Measurements from ENCODE around the gene SMTN.
"Not testable (repeated sequence)": the region's sequence is repeated elsewhere in the genome, so short reads cannot be mapped to it uniquely, and the experiment has no call there.

SMTN gene

DNA sequence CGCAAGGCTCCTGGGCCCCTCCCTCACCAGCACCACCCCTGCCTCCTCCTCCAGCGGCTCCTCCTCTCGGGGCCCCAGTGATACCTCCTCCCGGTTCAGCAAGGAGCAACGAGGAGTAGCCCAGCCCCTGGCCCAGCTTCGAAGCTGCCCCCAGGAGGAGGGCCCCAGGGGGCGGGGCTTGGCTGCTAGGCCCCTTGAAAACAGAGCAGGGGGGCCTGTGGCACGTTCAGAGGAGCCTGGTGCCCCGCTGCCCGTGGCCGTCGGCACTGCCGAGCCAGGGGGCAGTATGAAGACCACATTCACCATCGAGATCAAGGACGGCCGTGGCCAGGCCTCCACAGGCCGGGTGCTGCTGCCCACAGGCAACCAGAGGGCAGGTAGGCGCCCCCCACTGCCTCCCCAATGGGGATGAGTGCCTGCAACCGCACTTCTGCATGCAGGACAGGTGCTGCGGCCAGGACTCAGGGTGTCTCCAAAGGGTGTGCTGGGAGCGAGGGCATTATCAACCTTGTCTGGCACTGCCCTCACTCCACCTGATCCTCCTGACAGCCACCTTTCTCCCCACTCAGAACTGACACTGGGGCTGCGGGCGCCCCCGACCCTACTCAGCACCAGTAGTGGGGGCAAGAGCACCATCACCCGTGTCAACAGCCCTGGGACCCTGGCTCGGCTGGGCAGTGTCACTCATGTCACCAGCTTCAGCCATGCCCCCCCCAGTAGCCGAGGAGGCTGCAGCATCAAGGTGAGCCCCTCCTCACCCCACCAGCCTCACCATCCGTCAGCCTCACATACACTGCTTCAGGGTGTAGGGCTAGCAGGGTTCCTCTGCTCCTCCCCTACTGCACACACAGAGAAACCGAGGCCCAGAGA, 10.2 kb downstream of the SMTN start:
- no peak for DNase-seq

DNA sequence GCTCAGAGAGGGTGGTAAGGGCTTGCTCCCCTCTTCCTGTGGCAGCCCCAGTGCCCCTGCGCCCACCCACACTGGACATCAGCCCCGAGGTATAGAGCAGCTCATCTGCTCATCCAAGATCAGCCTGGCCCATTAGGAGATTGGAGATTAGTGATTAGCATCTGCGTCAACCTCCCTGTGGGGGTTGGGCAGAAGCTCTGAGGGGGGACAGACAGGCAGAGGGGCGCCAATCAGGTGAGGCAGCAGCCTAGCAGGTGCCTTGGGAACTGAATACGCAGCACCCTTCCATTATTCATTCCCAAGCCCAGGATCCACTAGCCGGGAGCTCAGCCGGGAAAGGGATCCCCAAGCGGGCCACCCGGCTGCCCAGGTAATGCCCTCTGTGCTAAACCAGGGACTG, 11.0 kb downstream of the SMTN start:
- DNase-seq: no peak

GRCh38 chr22:31093086-31093850, 12.2 kb downstream of the SMTN start:
- DNase-seq: no peak

DNA sequence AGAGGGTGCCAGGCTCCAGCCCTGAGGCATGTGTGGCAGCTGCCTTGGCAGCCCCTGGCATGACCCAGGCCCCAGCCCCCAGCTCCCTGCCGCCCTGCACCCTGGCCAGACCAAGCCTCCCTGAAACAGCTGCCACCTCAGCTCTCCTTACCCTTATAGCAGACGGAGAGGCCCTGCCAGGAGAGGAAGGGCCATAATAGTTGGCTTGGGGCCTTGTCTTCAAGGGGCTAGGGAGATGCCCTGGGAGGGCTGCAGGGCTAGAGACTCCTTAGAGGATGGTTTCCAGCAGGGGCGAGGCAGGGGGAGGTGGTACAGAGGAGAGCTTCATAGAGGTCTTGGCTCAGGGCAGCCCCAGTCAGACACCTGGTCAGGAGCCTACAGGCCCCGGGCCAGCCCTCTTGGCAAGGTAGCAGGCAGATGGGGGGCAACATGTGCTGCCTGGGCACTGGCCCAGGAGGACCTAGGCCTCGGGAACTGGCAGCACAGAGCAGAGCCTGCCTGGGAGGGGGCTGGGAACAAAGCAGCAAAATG, 13.0 kb downstream of the SMTN start:
- no peak for DNase-seq

DNA sequence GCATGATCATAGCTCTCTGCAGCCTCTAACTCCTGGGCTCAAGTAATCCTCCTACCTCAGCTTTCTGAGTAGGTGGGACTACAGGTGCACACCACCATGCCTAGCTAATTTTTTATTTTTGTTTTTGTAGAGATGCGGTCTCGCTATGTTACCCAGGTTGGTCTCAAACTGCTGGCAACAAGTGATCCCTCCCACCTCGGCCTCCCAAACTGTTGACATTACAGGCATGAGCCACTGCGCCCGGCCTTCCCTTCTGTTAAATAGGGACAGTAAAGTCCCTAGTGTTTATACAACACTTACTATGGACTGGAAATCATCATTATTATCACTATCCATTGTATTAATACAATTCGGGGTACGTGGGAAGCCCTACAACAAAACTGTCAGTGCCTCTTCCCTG, 13.6 kb downstream of the SMTN start:
- DNase-seq: no peak

DNA sequence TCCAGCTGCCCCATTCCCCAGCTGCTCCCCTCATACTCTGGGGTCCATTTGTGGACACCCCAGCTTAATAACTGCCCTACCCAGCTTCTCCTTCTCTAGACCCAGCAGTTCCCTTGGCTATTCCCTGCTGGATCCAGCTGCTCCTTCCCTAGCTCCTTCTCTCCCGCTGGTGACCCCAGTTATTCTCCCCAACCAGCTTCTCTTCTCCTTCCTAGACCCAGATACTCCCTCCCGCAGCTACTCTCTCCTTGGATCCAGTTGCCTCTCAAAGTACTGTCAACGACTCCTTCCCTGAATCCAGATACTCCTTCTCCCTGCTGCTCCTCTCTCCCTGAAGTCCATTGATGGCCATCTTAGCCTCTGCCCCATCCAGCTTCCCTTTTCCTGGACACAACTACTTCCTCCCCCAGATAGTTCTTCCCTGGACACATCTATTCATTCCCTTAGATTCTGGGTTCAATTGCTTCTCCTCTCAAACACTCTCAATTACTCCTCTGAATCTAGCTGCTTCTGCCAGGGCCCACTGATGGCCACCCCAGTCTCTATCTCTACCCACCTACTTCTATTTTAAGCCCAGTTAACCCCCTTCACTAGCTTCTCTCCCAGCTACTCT, 14.6 kb downstream of the SMTN start:
- no peak for DNase-seq

- no peak for DNase-seq
Observed at GRCh38 chr22:31096657-31097279, 15.7 kb downstream of the SMTN start.

GRCh38 chr22:31097539-31097938, 16.4 kb downstream of the SMTN start:
- DNase-seq: not testable (repeated sequence)

DNA sequence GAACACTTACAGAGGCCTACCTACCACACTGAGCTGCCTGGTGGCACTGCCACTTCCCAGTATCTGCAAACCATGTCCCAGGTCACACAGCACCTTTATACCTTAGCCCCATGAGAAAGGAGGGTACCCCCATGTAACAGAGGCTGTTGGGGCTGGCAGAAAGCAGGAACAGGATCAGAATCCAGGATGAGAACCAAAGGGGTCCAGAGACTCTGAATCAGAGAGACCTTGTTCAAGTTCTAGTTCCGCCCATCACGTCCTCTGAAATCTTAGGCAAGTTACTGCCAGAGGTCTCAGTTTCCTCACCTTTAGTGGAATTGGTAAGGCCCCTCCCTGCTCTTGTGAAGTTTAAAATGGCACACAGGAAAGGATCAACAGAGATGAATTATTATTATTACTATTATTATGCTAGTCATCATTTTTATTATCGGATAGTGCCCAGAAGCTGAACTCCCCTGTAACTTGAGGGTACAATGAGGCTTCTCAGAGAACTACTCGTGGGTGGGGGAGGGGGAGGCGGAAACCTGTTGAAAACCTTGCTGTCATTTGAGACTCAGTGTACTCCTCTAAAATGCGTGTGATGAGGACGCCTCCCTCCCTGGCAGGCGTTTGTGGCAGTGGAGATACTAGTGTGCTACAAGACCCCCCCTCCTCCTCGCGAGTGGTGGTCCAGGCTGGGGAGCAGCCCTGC, 17.0 kb downstream of the SMTN start:
- no peak for DNase-seq

GRCh38 chr22:31098632-31099110, 17.6 kb downstream of the SMTN start:
- DNase-seq: no peak

- no peak for DNase-seq
Observed at GRCh38 chr22:31099386-31099785, 18.3 kb downstream of the SMTN start.

GRCh38 chr22:31099841-31100761, 19.0 kb downstream of the SMTN start:
- DNase-seq: no peak

GRCh38 chr22:31100762-31101525, 19.8 kb downstream of the SMTN start:
- no peak for DNase-seq

- no peak for DNase-seq
Observed at GRCh38 chr22:31102441-31103081, 21.4 kb downstream of the SMTN start.

DNA sequence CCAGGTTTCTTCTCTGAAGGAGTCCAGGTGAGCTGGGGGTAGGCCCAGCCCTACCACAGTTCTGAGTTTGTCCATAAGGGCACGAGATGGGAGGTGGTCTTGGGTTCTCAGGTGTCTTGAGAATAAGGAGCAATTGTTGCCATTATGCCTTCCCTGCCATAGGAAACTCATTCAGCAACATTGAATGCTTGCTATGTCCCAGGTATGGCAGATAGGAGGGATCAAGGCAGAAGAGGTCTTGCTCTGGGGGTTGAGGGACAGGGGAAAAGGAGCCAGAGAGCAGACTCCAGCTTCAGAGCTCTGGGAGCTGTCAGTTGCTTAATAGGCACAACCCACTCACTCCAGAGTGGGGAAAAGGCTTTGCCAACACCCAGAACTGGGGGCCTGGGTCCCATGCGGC, 22.0 kb downstream of the SMTN start:
- no peak for DNase-seq

- no peak for DNase-seq
Observed at GRCh38 chr22:31103899-31104694, 23.0 kb downstream of the SMTN start.

DNA sequence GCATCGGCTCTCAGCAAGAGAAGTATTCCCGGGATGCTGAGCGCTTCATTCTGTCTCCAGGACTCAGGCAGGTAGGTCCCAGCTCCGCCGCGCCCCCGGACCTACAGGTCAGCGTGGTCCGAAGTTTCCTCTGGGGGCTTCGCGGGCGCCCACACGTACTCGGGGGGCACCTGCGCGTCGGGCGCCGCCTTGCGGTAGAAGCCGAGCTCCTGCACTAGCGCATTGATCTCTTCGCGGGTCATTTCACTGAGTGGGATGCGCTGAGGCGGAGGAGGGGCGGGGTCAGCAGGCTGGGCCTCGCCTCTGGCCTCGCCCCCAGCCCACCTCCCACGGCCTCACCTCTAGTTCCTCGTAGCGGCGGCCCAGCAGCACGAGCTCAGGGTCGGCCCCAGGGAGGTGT, 23.8 kb downstream of the SMTN start:
- DNase-seq: no peak

GRCh38 chr22:31105282-31105929, 24.3 kb downstream of the SMTN start:
- no peak for DNase-seq

All from NCI-H526 (cell line).